HUDEP-2 (cell line): ENCODE measurements around the gene LINC01488.

Experiments used
- DNase-seq, 76 experiments: peaks; one replicate each; lab custom pipeline; 2025; ENCODE audit not compliant: unreplicated experiment in 76 of 76; lab: John Stamatoyannopoulos, UW

Gene LINC01488

DNA sequence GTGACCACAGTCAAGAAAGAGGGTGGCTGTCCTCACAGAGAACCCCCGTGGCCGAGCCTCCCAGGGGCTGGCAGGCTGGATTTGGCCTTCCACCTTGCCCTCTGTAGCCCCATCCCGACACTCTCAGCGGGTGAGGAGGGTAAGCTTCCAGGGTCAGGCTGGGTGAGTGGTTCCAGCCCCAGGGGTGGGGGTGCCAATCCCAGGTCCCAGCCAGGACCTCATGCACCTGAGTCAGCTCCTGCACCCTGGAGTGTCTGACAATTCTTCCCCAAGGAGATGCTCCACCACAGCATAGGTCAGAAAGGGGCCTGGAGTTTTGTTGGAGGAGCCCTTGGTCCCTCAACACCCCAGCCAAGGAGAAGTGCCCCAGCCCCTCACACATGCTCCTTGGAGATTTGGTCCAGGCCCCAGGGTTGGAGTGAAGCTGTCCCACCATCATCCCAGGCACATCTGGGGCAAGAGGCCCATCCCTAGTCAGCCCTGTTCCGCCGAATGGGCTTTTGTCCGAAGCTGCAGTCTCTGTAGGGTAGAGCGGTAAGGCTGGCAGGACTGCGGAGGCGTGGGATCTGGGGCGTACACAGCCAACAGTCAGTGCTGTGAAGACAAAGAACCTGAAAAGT lies 8.4 kb downstream of the LINC01488 start:
- DNase-seq: no peak

DNA sequence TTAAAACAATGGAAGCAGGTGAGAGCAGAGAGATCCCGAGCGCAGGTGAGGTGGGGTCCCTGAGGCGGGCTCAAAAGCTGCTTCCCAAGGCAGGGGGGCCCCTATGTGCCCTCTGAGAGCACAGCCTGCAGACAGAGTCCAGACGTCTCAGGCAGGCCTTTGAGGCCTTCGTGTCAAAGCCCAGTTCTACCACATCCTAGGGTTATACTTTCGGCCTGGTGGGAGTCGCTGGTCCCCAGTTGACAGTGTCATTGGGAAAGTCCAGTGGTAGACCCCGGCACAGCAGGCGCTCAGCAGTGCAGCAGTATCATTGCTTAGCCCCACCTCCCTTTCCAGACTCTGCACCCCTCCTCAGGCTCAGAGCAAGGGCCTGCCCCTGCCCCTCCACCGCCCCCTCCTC lies 9.1 kb downstream of the LINC01488 start:
- DNase-seq: no peak

DNA sequence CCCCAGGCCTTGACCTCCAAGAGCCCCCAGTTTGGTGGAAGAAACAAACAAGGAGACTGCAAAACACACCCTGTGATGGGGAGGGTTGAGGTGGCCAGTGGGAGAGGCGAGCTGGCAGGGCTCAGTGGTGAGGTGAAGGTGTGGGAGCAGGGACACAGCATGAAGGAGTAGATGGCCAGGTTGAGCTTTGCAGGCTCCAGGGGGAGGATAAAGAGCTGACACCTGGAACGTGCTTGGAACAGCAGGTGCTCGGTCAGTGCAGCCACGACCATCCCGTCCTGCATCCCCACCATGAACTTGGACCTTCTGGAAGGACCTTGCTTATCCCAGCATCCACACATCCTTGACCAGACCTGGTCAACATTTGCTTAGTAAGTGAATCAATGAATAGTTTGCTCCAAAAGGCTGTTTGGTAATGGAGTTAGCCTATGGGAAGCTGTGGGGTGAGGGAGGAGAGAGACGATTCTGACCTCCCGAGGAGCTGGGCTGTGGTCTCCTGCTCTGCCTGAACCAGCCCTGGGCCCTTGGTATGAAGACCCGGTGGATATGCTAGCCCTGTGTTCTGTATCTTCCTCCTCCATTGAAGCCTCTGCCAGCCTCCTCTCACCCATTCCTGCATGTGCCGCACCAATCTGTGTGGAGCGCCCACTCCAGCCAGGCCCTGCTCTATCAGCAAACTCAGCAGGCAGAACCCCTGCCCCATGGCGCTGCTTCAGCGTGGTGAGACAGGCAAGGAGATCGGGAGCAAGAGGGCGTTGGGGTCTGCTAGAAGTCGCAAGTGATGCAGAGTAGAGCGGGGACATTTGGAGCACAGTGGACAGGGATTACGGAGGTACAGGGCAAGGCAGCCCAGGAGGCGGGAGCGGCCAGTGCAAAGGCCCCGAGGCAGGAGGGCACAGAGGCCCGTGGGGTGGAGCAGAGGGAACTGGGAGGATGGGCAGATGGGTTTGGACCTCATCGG lies 9.9 kb downstream of the LINC01488 start:
- no peak for DNase-seq

- DNase-seq: no peak
These were observed 10.9 kb downstream of the LINC01488 start for GRCh38 chr11:69492201-69492991.

DNA sequence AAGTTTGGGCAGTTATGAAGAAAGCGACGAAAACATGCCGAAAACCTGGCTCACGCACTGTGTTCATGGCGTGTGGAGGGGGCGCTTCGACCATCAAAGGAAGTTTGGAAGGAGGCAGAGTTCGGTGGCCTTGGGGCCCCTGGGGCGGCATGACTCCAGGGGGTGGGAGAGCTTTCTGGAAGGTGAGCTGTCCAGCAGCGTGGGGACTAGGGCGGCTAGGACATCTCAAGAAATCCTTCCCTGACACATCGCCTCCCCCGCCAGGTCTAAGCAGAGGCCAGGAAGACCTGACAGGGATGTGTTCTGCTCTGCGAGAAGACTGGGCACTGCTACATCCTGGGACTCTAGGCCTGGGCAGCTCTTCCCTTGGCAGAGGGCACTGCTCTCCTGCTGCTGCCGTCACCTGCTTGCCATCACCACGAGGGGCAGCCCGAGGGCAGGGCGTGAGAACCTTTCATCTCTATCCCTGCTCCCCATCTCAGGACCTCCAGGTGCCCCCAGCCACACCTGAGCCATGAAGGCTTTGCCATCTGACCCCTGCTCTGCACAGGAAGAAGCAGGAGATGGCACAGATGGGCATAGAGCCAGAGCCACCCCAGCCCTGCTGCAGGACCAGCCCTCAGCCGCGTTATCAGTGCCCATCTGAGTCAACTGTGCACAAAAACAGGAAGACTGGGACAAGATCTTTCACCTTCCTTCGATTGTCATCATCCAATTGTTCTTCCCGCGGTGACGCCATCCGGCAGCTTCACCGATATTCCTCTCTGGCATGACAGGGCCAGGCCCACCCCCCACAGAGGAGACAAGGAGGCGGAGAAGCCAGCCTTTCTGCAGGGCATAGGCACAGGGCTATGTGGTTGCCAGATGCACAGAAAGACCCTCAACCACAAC lies 12.7 kb downstream of the LINC01488 start:
- DNase-seq: peak in 1 of 76 experiments; percentile 6

DNA sequence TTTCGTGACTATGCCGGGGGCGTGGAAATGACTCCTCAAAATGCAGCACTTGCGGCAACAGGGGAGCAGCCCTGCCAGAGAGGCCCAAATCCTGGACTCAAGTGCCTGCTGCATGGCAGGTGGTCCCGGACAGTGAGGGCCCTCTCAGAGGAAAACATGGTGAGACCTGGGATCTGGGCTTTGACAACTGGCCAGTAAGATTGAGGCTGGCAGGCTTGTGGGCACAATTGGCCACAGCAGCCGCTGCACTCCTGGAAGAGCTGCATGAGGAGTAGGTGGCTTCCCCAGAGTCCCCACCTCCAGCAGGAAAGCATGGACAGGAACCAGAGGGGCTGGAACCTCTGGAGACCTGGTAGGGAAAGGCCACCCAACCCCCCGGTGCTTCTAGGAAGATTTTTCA lies 13.4 kb downstream of the LINC01488 start:
- no peak for DNase-seq

- no peak for DNase-seq
These were observed 14.2 kb downstream of the LINC01488 start for GRCh38 chr11:69495441-69496201.

- no peak for DNase-seq
These were observed 14.7 kb downstream of the LINC01488 start for GRCh38 chr11:69496202-69496557.

GRCh38 chr11:69496631-69497220 lies 15.3 kb downstream of the LINC01488 start:
- no peak for DNase-seq

DNA sequence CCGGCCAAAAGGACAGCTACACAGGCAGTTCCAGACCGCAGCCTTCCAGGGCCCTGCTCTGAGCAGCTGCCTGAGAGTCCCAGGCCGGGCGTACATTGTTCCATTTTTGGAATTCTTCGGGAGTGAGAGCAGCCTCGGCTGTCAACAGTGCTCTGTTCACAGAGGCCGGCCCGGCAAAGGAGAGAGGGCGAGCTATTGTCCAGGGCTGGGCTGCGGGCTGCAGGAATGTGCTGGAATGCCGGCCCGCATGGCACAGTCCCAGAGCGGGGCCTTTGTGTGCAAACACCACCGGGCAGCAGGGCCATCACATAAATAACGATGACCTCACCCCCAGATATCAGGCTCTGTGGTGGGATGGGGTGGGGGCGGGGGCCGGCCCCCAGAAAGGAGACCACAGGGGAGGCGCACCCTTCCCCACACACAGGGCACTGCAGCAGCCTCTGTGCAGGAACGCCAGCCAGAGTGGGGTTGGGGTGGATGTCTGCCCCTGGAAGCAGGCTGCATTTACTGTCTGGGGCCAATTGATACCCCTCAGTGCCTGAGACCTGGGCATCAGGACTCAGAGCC lies 15.8 kb downstream of the LINC01488 start:
- no peak for DNase-seq

DNA sequence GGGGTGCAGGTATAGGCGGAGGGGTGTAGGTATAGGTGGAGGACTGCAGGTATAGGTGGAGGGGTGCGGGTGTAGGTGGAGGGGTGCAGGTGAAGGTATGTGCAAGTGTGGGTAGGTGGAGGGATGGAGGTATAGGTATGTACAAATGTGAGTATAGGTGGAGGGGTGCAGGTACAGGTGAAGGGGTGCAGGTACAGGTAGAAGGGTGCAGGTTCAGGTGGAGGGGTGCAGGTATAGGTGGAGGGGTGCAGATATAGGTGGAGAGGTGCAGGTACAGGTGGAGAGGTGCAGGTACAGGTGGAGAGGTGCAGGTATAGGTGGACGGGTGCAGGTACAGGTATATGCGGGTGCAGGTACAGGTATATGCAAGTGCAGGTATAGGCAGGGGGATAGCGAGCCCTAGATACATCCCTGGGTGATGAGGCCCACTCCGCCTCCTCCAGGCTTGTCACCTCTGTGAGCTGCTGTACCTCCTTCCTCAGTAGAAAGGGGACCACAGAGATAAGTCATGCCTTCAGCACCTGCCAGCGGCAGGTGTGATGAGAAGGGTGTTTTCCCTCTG lies 17.2 kb downstream of the LINC01488 start:
- DNase-seq: no peak

DNA sequence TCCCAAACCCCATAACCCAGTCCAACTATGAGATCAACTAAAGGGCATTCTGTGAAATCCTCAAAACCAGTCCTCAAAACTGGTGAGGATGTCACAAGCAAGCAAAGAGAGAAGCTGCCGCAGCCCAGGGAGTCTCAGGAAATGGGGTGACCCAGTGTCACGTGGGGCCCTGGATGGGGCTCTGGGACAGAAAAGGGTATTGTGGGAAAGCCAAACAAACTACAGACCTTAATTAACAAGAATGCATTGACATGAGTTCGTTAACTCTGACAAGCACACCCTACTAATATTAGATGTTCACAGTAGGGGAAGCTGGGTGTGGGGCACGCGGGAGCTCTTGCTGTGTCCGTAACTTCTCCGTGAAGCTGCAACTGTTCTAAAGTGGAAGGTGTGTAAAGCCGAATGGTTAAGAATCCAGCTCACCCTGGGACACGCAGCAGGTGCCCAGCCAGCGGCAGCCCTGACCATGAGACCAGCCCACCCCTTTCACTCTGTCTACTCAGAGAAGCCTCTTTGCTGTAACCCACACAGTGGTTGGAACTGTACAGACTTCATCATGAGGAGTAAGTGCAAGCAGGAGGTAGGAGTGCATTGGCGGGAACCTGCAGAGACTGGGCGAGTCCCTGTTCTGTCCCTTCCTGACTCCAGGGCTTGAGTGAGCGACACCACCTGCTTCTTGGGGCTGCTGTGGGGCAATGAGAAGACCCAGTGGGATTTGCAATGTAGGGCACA lies 17.9 kb downstream of the LINC01488 start:
- DNase-seq: no peak

DNA sequence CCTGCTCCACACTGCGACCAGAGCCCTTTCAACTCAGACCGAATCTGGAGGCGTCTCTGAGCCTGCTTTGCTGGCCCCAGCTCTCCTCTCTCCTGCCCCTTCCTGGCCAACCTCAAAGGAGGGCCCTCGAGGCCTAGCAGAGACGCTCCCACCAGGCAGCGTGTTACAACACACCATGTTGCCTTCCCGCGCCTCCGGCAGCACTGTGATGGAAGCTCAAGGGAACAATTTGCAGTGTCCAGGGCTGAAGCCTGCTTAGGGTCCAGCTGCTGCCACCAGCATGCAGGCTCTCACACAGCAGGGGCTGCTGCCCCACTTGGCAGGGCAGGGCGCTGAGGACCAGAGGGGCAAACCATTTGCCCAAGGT lies 18.4 kb downstream of the LINC01488 start:
- DNase-seq: no peak

- no peak for DNase-seq
These were observed 19.0 kb downstream of the LINC01488 start for GRCh38 chr11:69500285-69501120.

DNA sequence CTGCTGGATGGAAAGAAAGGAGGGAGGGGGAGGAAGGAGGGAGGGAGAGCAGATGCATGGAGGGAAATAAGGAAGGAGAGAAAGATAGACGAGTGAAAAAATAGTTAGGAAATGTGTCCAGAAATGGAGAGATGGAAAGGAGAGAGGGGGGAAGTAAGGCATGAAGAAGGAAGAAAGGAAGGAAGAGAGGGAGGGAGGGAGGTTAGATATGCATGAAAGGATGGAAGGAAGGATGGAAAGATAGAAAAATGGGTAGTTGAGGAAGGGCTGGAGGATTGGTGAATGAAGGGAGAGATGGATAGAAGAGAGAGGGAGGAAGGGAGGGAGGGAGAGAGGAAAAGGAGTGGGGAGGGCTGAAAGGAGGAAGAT lies 19.6 kb downstream of the LINC01488 start:
- no peak for DNase-seq

- no peak for DNase-seq
These were observed 20.7 kb downstream of the LINC01488 start for GRCh38 chr11:69501891-69502860.
